Omental fat pad (tissue), 4 donors: ENCODE results near the gene TEX2. TPM values are rescaled to one million over a fixed set of nuclear protein-coding genes. Genes with fewer than 3 reads are reported as not detected.
"Not testable (repeated sequence)": the region's sequence is repeated elsewhere in the genome, so short reads cannot be mapped to it uniquely, and the experiment has no call there.

ENCODE experiments used
- ATAC-seq: fragments of 150-250 bp; one replicate; pipeline ENCODE4 v1.9.1; 2016; ENCODE audit warnings: mild to moderate bottlenecking, moderate library complexity; ENCODE audit not compliant: low FRiP score
- DNase-seq: peaks from one replicate; pipeline ENCODE4 v3.0.0-alpha.2; 2019; ENCODE audit warnings: low spot score
- CTCF ChIP-seq, 3 donors: fragments of 450-650 bp; IDR thresholded peaks; one replicate each; pipeline ENCODE4 v1.5.1; 2016 to 2017; ENCODE audit warnings: antibody characterized with exemption in 3 of 3, mild to moderate bottlenecking in 3 of 3, moderate library complexity in 2 of 3
- total RNA-seq, 4 donors: library from RNA; depleted of rRNA; stranded (reverse); fragments of >200 nt; gene quantifications; one replicate each; pipeline ENCODE4 v1.1.0, GENCODE V29; 2016

TEX2 gene
- total RNA-seq, 4 donors from 2014 or later, result 34.8 to 113 (median 85.2) TPM

DNA sequence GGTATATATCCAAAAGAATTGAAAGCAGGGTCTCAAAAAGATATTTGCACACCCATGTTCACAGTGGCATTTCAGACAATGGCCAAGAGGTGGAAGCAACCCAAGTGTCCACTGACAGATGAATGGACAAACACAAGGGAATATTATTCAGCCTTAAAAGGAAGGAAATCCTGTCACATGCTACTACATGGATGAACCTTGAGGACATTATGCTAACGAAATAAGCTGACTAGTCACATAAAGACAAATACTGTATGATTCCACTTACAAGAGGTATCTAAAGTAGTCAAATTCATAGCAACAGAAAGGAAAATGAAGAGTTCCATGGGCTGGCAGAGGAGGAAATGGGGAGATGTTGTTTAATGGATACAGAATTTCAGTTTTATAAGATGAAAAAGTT, 41.4 kb downstream of the TEX2 start:
- TF ChIP-seq CTCF (IDR thresholded peaks at IDR 0.05), result no peak
- ATAC-seq, result no peak

GRCh38 chr17:64220604-64221003, 42.5 kb downstream of the TEX2 start:
- not testable (repeated sequence) for ATAC-seq, DNase-seq

More for the DNA sequence above, 41.4 kb downstream of the TEX2 start:
- DNase-seq, result no peak

- DNase-seq, result no peak
- no peak for ATAC-seq
- TF ChIP-seq CTCF (IDR thresholded peaks at IDR 0.05), result no peak
Observed at GRCh38 chr17:64219571-64219970, 43.5 kb downstream of the TEX2 start.

DNA sequence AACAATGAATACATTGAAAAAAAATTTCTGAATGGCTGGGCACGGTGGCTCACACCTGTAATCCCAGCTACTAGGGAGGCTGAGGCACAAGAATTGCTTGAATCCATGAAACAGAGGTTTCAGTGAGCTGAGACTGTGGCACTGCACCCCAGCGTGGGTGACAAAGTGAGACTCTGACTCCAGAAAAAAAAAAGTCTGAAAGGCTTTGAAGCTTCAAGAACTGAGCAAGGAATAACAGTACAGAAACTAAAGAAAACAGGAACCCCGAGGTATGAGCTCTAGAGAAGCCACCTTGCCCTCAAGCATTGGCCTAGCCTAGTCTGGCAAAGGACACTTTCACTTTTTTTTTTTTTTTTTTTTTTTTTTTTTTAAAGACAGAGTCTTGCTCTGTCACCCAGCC, 45.0 kb downstream of the TEX2 start:
- ATAC-seq, result no peak

DNA sequence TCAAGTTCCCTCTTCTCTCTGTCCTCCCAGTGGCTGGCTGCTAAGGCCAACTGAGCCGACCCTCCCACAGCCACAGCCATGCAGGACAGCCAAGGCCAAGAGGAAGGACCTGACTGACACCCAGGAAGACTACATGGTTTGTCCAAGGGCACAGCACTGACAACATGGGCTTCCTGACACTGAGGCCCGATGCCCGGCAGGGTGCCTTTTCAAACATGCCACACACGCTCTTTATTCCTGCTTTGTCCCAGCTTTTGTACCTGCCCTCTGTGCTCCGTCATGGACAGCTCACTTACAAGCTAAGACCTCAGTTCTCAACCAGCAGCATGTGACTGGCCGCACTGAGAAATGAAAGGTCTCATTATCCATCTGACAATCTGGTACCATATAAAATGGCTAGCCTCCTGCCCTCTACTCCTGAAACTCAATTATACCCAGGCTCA, 45.8 kb downstream of the TEX2 start:
- ATAC-seq (no peak), DNase-seq (no peak)
- TF ChIP-seq CTCF (IDR thresholded peaks at IDR 0.05), result no peak

More for the DNA sequence above, 45.0 kb downstream of the TEX2 start:
- TF ChIP-seq CTCF (IDR thresholded peaks at IDR 0.05), result no peak
- no peak for DNase-seq

- ATAC-seq (no peak), DNase-seq (no peak)
- no peak for TF ChIP-seq CTCF (IDR thresholded peaks at IDR 0.05)
Observed at GRCh38 chr17:64216338-64217248, 46.5 kb downstream of the TEX2 start.

GRCh38 chr17:64216000-64216337, 47.1 kb downstream of the TEX2 start:
- TF ChIP-seq CTCF (IDR thresholded peaks at IDR 0.05), result no peak
- no peak for ATAC-seq
- DNase-seq, result no peak
